MCF 10A (cell line): ENCODE measurements around the gene ENTPD3. TPM values are rescaled to one million over a fixed set of nuclear protein-coding genes. Genes with fewer than 3 reads are reported as not detected.
A peak's percentile ranks its signal among the peaks of the same experiment; 100 is the strongest.

Experiments
- BruUV-seq: library from RNA; stranded (reverse); fragments of 400-500 nt; replicated peaks from 2 replicates; lab custom pipeline; 2021; lab: Mats Ljungman, UMichigan
- CTCF ChIA-PET: fragments of 300-600 bp; sonication (Branson Sonifier 250); formaldehyde crosslinking; extraction: SDS; loops from one replicate; lab custom pipeline; 2021; ENCODE audit warnings: antibody characterized with exemption, inconsistent platforms; lab: Yijun Ruan, JAX
- POLR2A ChIA-PET: fragments of 300-600, 350-650 bp; sonication (Branson Sonifier 250); formaldehyde crosslinking; extraction: SDS; loops from one replicate; lab custom pipeline; 2020; ENCODE audit warnings: antibody characterized with exemption, inconsistent platforms; lab: Yijun Ruan, JAX
- DNase-seq: peaks from one replicate; pipeline ENCODE4 v3.0.0-alpha.2; 2018; ENCODE audit not compliant: unreplicated experiment
- H3K27ac Mint-ChIP-seq: one replicate; pipeline ENCODE4 v1.8.0; 2022; ENCODE audit warnings: mild to moderate bottlenecking, low read depth, mixed read lengths; ENCODE audit not compliant: unreplicated experiment
- H3K27me3 Mint-ChIP-seq: one replicate; pipeline ENCODE4 v1.8.0; 2022; ENCODE audit warnings: mixed read lengths; ENCODE audit not compliant: insufficient read depth, unreplicated experiment
- H3K36me3 Mint-ChIP-seq: one replicate; pipeline ENCODE4 v1.8.0; 2022; ENCODE audit warnings: mild to moderate bottlenecking, moderate library complexity, mixed read lengths; ENCODE audit not compliant: insufficient read depth, unreplicated experiment
- H3K4me1 Mint-ChIP-seq: one replicate; pipeline ENCODE4 v1.8.0; 2022; ENCODE audit warnings: mixed read lengths; ENCODE audit not compliant: insufficient read depth, unreplicated experiment
- H3K4me3 Mint-ChIP-seq: one replicate; pipeline ENCODE4 v1.8.0; 2022; ENCODE audit warnings: mild to moderate bottlenecking, moderate library complexity, mixed read lengths; ENCODE audit not compliant: unreplicated experiment
- H3K9me3 Mint-ChIP-seq: one replicate; pipeline ENCODE4 v1.8.0; 2022; ENCODE audit warnings: mixed read lengths; ENCODE audit not compliant: unreplicated experiment
- intact Hi-C: fragments of 100-400 bp; cut with micrococcal nuclease; formaldehyde crosslinking; loops from 2 replicates; pipeline ENCODE4 v1.14.1; 2022
- total RNA-seq: library from RNA; stranded (reverse); gene quantifications from 2 replicates; pipeline ENCODE4 v1.2.3, GENCODE V29; 2022
- TF ChIP-seq, protein P1 (sequence below): fragments of 200-600 bp; IDR thresholded peaks from one replicate; pipeline ENCODE4 v1.8.0; 2022; ENCODE audit warnings: antibody characterized with exemption, mild to moderate bottlenecking; ENCODE audit not compliant: unreplicated experiment

ENTPD3 gene
- total RNA-seq, 1 experiment from 2014 or later: 0.28 TPM

DNA sequence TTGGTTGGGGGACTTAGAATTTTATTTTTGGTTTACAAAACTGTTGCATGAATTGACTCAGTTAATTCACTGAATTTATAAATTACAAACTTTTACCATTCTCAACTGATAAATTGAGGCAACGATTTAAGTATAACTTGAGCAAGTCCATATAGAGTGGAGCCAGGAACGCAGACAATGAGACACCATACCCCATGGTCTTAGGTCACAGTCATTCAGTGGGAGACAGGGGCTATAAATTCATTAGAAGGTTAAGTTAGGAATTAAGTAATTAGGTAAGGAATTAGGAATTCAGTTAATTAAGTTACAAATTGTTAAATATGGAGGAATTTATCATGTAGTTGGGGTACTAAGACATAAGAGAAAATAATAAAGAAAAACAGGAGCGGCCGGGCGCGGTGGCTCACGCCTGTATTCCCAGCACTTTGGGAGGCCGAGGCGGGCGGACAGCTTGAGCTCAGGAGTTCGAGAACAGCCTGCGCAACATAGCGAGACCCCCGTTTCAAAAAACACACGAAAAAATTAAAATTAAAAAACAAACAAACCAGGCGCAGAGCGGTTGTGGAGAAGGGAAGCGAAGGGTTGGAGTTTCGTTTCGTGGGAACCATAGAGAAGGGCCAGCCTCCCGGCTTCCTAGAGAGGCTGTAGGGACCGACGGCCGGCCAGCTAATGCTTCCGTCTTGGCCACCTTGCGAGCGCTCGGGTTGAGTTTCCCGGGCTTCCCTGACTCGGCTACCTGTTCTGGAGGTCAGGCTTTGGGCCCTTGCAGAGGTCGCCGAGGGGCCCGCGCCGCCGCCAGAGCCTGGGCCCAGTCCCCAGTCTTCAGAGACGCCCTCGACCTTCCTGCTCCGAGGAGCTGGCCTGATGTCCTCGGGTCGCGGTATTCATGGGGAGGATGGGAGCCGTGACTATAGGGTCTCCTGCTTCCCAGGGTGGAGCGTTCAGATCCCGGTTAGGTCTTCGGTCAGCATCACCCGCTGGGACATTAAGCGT is 89.8 kb downstream of the ENTPD3 start, which contains the start of gene ZNF619:
TSS of gene ZNF619 (plus strand) at position 645 of the 993 bp plus-strand sequence. CDS start 858 bp downstream, outside the sequence.
- ChIA-PET CTCF (interaction anchor here (0.6 to 1.7 kb wide), 6 partner anchors 20 to 1824 kb away, joined by 3 to 7 read pairs (median 4); partner anchors contain the start of gene RPL14), POLR2A (interaction anchor here (0.6 to 3.3 kb wide), 13 partner anchors 10 to 723 kb away, joined by 3 to 40 read pairs (median 6); partner anchors contain the start of genes CTNNB1, RPL14 and ZNF621)
- TSS peak; percentile 90 for BruUV-seq
- peak; percentile 80 for DNase-seq
- H3K9me3 Mint-ChIP-seq: no peaks in the 10 kb centered on the region
- TF ChIP-seq, protein P1, sequence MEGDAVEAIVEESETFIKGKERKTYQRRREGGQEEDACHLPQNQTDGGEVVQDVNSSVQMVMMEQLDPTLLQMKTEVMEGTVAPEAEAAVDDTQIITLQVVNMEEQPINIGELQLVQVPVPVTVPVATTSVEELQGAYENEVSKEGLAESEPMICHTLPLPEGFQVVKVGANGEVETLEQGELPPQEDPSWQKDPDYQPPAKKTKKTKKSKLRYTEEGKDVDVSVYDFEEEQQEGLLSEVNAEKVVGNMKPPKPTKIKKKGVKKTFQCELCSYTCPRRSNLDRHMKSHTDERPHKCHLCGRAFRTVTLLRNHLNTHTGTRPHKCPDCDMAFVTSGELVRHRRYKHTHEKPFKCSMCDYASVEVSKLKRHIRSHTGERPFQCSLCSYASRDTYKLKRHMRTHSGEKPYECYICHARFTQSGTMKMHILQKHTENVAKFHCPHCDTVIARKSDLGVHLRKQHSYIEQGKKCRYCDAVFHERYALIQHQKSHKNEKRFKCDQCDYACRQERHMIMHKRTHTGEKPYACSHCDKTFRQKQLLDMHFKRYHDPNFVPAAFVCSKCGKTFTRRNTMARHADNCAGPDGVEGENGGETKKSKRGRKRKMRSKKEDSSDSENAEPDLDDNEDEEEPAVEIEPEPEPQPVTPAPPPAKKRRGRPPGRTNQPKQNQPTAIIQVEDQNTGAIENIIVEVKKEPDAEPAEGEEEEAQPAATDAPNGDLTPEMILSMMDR: no peak
- H3K4me3 Mint-ChIP-seq: peak within 1 kb of the TSS; percentile 90
- peaks cover 11% of the 10 kb centered on the region for H3K4me1 Mint-ChIP-seq
- peak within 1 kb of the TSS; percentile 99 for H3K27ac Mint-ChIP-seq
- intact Hi-C loops: loop anchor here (1.0 to 10.0 kb wide), 3 partner anchors 28 to 728 kb away; partner anchors contain the start of gene ZNF621
- no peaks in the 10 kb centered on the region for H3K27me3 Mint-ChIP-seq
- H3K36me3 Mint-ChIP-seq: peaks cover 21% of the 10 kb centered on the region

DNA sequence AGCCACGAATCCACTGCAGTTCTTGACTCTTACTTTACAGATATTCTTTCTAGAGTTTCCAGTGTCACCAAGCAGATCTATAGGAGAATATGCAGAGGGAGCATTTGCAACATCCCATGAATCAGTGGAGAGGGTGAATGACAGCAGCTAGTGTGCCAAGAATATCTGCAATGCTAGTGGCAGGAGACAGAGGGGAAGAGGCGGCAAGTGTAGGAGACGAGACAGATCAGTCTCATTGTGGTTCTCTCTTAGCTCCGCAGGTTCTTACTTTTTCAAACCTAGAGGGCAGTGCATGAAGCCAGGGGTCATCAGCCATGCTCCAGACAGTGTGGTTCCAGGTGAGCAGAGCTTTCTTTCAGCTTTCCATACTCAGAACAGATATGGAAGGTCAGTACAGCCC is 90.7 kb downstream of the ENTPD3 start:
- H3K36me3 Mint-ChIP-seq: peaks cover 30% of the 10 kb centered on the region
- no peaks in the 10 kb centered on the region for H3K9me3 Mint-ChIP-seq
- intact Hi-C loops: loop anchor here (1.0 to 10.0 kb wide), 3 partner anchors 27 to 727 kb away; partner anchors contain the start of gene ZNF621
- H3K4me1 Mint-ChIP-seq: peaks cover 11% of the 10 kb centered on the region
- BruUV-seq: no TSS peak
- POLR2A ChIA-PET: interaction anchor here (0.9 to 3.3 kb wide), 10 partner anchors 10 to 47 kb away, joined by 3 to 40 read pairs (median 6); partner anchors contain the start of genes RPL14 and ZNF621
- TF ChIP-seq, protein P1: no peak
- peak overlapping the region; percentile 90 for H3K4me3 Mint-ChIP-seq
- H3K27ac Mint-ChIP-seq: peak overlapping the region; percentile 99
- CTCF ChIA-PET: interaction anchor here (0.6 to 1.7 kb wide), 2 partner anchors 21 to 104 kb away, joined by 4 to 5 read pairs; partner anchors contain the start of gene RPL14
- peak; percentile 29 for DNase-seq
- no peaks in the 10 kb centered on the region for H3K27me3 Mint-ChIP-seq

Other genes starting within 250 kb of the ENTPD3 start
- 69.3 and 87.2 TPM in 2 replicates for gene EIF1B, start 77.5 kb upstream of the ENTPD3 start, total RNA-seq
- 3,024 and 3,432 TPM in 2 replicates for gene RPL14, start 70.2 kb downstream of the ENTPD3 start, total RNA-seq
- gene ZNF619, start 89.9 kb downstream of the ENTPD3 start, total RNA-seq: 8.3 and 8.7 TPM in 2 replicates
- 2.8 and 2.9 TPM in 2 replicates for gene ZNF620, start 118.9 kb downstream of the ENTPD3 start, total RNA-seq
- gene ZNF621, start 137.8 kb downstream of the ENTPD3 start, total RNA-seq: 39.6 and 44.5 TPM in 2 replicates